CD14-positive monocyte (primary cell): Measurements from ENCODE around the gene BRF1. TPM values are rescaled to one million over a fixed set of nuclear protein-coding genes. Genes with fewer than 3 reads are reported as not detected.

Source experiments
- DNase-seq, 3 donors: peaks; one replicate each; pipeline ENCODE4 v3.0.0-alpha.2; 2011 to 2022
- H2AFZ ChIP-seq: 2 replicates; pipeline ENCODE4 v1.6.0; 2012; ENCODE audit warnings: mild to moderate bottlenecking, low read depth, low read length, inconsistent platforms; ENCODE audit not compliant: insufficient read depth, poor library complexity, severe bottlenecking
- H3K27ac ChIP-seq, 2 donors: 1 replicate in 1 of 2; 2 replicates in 1 of 2; pipeline ENCODE4 v1.5.1; 2012 to 2013; ENCODE audit warnings: low read length in 2 of 2, control low read depth in 1 of 2, inconsistent platforms in 1 of 2, low read depth in 1 of 2, mild to moderate bottlenecking in 1 of 2
- H3K27me3 ChIP-seq, 2 donors: one replicate each; pipeline versions ENCODE4 v1.6.0 to v1.6.1; 2011 to 2013; ENCODE audit warnings: low read length in 2 of 2; ENCODE audit not compliant: control insufficient read depth in 2 of 2, insufficient read depth in 2 of 2
- H3K36me3 ChIP-seq, 2 donors: replicated peaks in 1 of 2; 1 replicate in 1 of 2; 2 replicates in 1 of 2; pipeline versions ENCODE4 v1.5.1 to v1.6.1; 2012 to 2013; ENCODE audit warnings: low read length in 2 of 2, control low read depth in 1 of 2, inconsistent platforms in 1 of 2, mild to moderate bottlenecking in 1 of 2; ENCODE audit not compliant: insufficient read depth in 2 of 2, control insufficient read depth in 1 of 2
- H3K4me1 ChIP-seq, 2 donors: 1 replicate in 1 of 2; 2 replicates in 1 of 2; pipeline versions ENCODE4 v1.5.1 to v1.6.1; 2012 to 2013; ENCODE audit warnings: low read length in 2 of 2, control low read depth in 1 of 2, inconsistent platforms in 1 of 2, mild to moderate bottlenecking in 1 of 2, moderate library complexity in 1 of 2; ENCODE audit not compliant: insufficient read depth in 2 of 2, control insufficient read depth in 1 of 2
- H3K4me2 ChIP-seq: replicated peaks from 2 replicates; pipeline ENCODE3; 2012; ENCODE audit warnings: low read length, moderate library complexity, mild to moderate bottlenecking; ENCODE audit not compliant: poor library complexity, severe bottlenecking; ENCODE audit errors: extremely low read depth
- H3K4me3 ChIP-seq, 3 experiments: fragments of 200-600 bp in 1 of 3; sonication (generic) in 1 of 3; replicated peaks in 1 of 3; 1 replicate in 2 of 3; 2 replicates in 1 of 3; pipeline ENCODE4 v1.5.1; 2011 to 2013; ENCODE audit warnings: low read length in 3 of 3, mild to moderate bottlenecking in 3 of 3, control low read depth in 2 of 3, low read depth in 2 of 3, inconsistent platforms in 1 of 3, moderate library complexity in 1 of 3
- H3K79me2 ChIP-seq: 2 replicates; pipeline ENCODE4 v1.6.0; 2012; ENCODE audit warnings: mild to moderate bottlenecking, control low read depth, inconsistent platforms, low read length, moderate library complexity; ENCODE audit not compliant: insufficient read depth
- H3K9ac ChIP-seq: 2 replicates; pipeline ENCODE4 v1.6.0; 2017; ENCODE audit warnings: low read length, mild to moderate bottlenecking; ENCODE audit not compliant: insufficient read depth, poor library complexity, severe bottlenecking
- H3K9me3 ChIP-seq, 2 donors: replicated peaks in 1 of 2; 1 replicate in 1 of 2; 2 replicates in 1 of 2; pipeline versions ENCODE4 v1.5.1 to v1.6.1; 2012 to 2013; ENCODE audit warnings: low read length in 2 of 2, control low read depth in 1 of 2; ENCODE audit not compliant: control insufficient read depth in 1 of 2, insufficient read depth in 1 of 2
- H4K20me1 ChIP-seq: 2 replicates; pipeline ENCODE4 v1.6.0; 2012; ENCODE audit warnings: mild to moderate bottlenecking, low read length, control low read depth, moderate library complexity; ENCODE audit not compliant: insufficient read depth
- H3K27ac Mint-ChIP-seq, 7 donors: one replicate each; pipeline ENCODE4 v1.8.0; 2020; ENCODE audit warnings: mild to moderate bottlenecking in 7 of 7, mixed read lengths in 7 of 7, moderate library complexity in 6 of 7, inconsistent platforms in 2 of 7
- H3K27me3 Mint-ChIP-seq, 3 donors: one replicate each; pipeline ENCODE4 v1.8.0; 2021 to 2022; ENCODE audit warnings: low read depth in 3 of 3, mild to moderate bottlenecking in 3 of 3, mixed read lengths in 3 of 3, moderate library complexity in 3 of 3, inconsistent platforms in 1 of 3
- H3K36me3 Mint-ChIP-seq, 2 donors: one replicate each; pipeline ENCODE4 v1.8.0; 2020; ENCODE audit warnings: mixed read lengths in 2 of 2, inconsistent platforms in 1 of 2, mild to moderate bottlenecking in 1 of 2
- H3K4me1 Mint-ChIP-seq: one replicate; pipeline ENCODE4 v1.8.0; 2020; ENCODE audit warnings: mild to moderate bottlenecking, mixed read lengths
- H3K4me3 Mint-ChIP-seq, 2 donors: one replicate each; pipeline ENCODE4 v1.8.0; 2020; ENCODE audit warnings: mild to moderate bottlenecking in 2 of 2, mixed read lengths in 2 of 2, moderate library complexity in 1 of 2
- H3K9me3 Mint-ChIP-seq, 7 donors: one replicate each; pipeline ENCODE4 v1.8.0; 2020 to 2022; ENCODE audit warnings: mixed read lengths in 7 of 7, mild to moderate bottlenecking in 6 of 7, moderate library complexity in 6 of 7, inconsistent platforms in 2 of 7
- WGBS: methylation state at CpG from one replicate; pipeline ENCODE4 v1.1.5; 2013; ENCODE audit warnings: missing lambda C conversion rate; ENCODE audit not compliant: insufficient coverage; 5-methylcytosine and 5-hydroxymethylcytosine counted together
- intact Hi-C, 2 donors: fragments of 100-400 bp; cut with micrococcal nuclease; formaldehyde crosslinking; loops; one replicate each; pipeline versions ENCODE4 v1.15.0 to v1.15.1; 2023
- polyA plus RNA-seq, 3 donors: library from polyadenylated mRNA; depleted of rRNA in 1 of 3; unstranded in 2 of 3; stranded (reverse) in 1 of 3; fragments of 300-500 nt in 2 of 3; fragments of >200 nt in 1 of 3; fragmentation: Illumina TruSeq in 2 of 3; gene quantifications; 1 replicate in 2 of 3; 2 replicates in 1 of 3; pipeline ENCODE4 v1.2.3, GENCODE V29; 2012 to 2021
- TF ChIP-seq, protein P1 (sequence below): fragments of 200-600 bp; IDR thresholded peaks from one replicate; pipeline ENCODE4 v1.8.0; 2022; ENCODE audit warnings: antibody characterized with exemption, mild to moderate bottlenecking

The BRF1 gene
- polyA plus RNA-seq, 3 donors: 2.3 to 20.5 (median 2.5) TPM

DNA sequence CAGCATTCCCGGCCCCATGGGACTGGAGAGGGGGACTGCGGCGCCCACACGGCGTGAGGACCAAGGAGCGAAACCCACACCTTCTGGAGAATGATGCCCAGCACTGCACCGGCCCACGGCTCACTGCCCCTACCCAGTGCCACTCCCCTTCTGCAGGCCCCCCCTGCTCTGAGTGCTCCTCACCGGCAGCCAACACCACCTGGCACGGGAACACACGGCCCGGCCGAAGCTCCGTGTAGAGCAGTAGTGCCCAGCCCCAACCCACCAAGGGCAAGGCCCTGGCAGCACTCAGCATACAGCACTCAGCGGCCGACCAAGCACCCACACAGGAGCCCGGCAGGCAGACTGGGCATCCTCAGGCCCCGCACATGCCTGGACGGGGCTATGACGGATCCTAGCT is 39.0 kb downstream of the BRF1 start:
- intact Hi-C loops: no loop called here

DNA sequence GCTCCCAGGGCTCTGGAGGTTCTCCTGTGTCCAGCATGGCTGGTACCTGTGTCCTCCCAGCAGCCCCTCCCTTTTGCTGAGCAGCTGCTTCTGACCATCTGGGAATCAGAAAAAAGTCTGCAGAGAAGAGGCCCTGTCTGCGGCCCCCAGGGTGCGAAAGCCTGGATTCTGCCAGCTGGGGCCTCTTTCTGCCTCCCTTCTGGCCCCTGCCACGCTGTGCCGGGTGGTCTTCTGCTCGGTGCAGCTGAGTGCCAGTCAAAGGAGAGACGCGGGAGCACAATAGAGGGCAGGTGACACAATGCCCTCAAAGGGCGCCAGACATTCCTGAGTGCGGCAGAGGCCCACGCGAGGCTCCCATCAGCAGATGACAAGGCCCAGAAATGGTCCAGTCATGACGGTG is 39.8 kb downstream of the BRF1 start:
- H3K9ac ChIP-seq: no peak overlapping the region

More for the DNA sequence above, 39.0 kb downstream of the BRF1 start:
- H3K79me2 ChIP-seq: no peaks in the 10 kb centered on the region
- peak overlapping the region in 1 of 7 donors; percentile 50 for H3K27ac Mint-ChIP-seq
- DNase-seq: no peak
- no peaks in the 10 kb centered on the region for H3K4me1 Mint-ChIP-seq
- H4K20me1 ChIP-seq: peaks cover 4% of the 10 kb centered on the region
- H3K36me3 ChIP-seq: peaks cover 26 to 70% of the 10 kb centered on the region in 2 donors
- H3K4me3 Mint-ChIP-seq: no peak overlapping the region
- H3K27me3 Mint-ChIP-seq: no peaks in the 10 kb centered on the region
- no peaks in the 10 kb centered on the region for H3K9me3 ChIP-seq
- no peak overlapping the region for H3K4me3 ChIP-seq
- H3K4me2 ChIP-seq: no peak overlapping the region
- H3K27ac ChIP-seq: no peak overlapping the region
- no peak overlapping the region for H3K9ac ChIP-seq
- H3K4me1 ChIP-seq: no peaks in the 10 kb centered on the region
- no peaks in the 10 kb centered on the region for H3K27me3 ChIP-seq
- TF ChIP-seq, protein P1, sequence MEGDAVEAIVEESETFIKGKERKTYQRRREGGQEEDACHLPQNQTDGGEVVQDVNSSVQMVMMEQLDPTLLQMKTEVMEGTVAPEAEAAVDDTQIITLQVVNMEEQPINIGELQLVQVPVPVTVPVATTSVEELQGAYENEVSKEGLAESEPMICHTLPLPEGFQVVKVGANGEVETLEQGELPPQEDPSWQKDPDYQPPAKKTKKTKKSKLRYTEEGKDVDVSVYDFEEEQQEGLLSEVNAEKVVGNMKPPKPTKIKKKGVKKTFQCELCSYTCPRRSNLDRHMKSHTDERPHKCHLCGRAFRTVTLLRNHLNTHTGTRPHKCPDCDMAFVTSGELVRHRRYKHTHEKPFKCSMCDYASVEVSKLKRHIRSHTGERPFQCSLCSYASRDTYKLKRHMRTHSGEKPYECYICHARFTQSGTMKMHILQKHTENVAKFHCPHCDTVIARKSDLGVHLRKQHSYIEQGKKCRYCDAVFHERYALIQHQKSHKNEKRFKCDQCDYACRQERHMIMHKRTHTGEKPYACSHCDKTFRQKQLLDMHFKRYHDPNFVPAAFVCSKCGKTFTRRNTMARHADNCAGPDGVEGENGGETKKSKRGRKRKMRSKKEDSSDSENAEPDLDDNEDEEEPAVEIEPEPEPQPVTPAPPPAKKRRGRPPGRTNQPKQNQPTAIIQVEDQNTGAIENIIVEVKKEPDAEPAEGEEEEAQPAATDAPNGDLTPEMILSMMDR: no peak
- H3K9me3 Mint-ChIP-seq: peaks cover 0 to 1% (median 0%) of the 10 kb centered on the region in 7 donors
- 99% methylated on average over 14 of the region's 20 CpGs for WGBS
- no peak overlapping the region for H2AFZ ChIP-seq
- peaks cover 38 to 76% of the 10 kb centered on the region in 2 donors for H3K36me3 Mint-ChIP-seq

More for the DNA sequence above, 39.8 kb downstream of the BRF1 start:
- Histone ChIP-seq H3K27me3 (no peaks in the 10 kb centered on the region), H3K9me3 (no peaks in the 10 kb centered on the region), H3K36me3 (peaks cover 32 to 69% of the 10 kb centered on the region in 2 donors), H4K20me1 (no peaks in the 10 kb centered on the region), H3K27ac (no peak overlapping the region), H3K4me2 (no peak overlapping the region), H3K4me3 (no peak overlapping the region), H2AFZ (no peak overlapping the region), H3K4me1 (no peaks in the 10 kb centered on the region), H3K79me2 (no peaks in the 10 kb centered on the region)
- 97% methylated on average over 12 of the region's 12 CpGs for WGBS
- intact Hi-C loops: no loop called here
- Mint-ChIP-seq H3K36me3 (peaks cover 41 to 77% of the 10 kb centered on the region in 2 donors), H3K27ac (peak overlapping the region in 1 of 7 donors; percentile 8), H3K4me1 (no peaks in the 10 kb centered on the region), H3K9me3 (peaks cover 0 to 1% (median 0%) of the 10 kb centered on the region in 7 donors), H3K4me3 (no peak overlapping the region), H3K27me3 (no peaks in the 10 kb centered on the region)
- no peak for DNase-seq
- TF ChIP-seq, protein P1: no peak
